COLO668 (cell line): Measurements from ENCODE around the gene NPEPL1.

ENCODE experiments used
- DNase-seq: peaks from one replicate; lab custom pipeline; 2025; ENCODE audit not compliant: unreplicated experiment; lab: John Stamatoyannopoulos, UW

The NPEPL1 gene

GRCh38 chr20:58700121-58700821 is 7.7 kb downstream of the NPEPL1 start:
- no peak for DNase-seq

- no peak for DNase-seq
Observed at GRCh38 chr20:58700823-58701222, 8.2 kb downstream of the NPEPL1 start.

- DNase-seq = no peak
Observed at GRCh38 chr20:58701431-58702160, 9.0 kb downstream of the NPEPL1 start.

GRCh38 chr20:58702161-58702510 is 9.5 kb downstream of the NPEPL1 start:
- DNase-seq = no peak

GRCh38 chr20:58702859-58703648 is 10.5 kb downstream of the NPEPL1 start:
- no peak for DNase-seq

- DNase-seq = no peak
Observed at GRCh38 chr20:58703765-58704371, 11.3 kb downstream of the NPEPL1 start.

GRCh38 chr20:58705208-58705926 is 12.8 kb downstream of the NPEPL1 start:
- DNase-seq = no peak

- DNase-seq = no peak
Observed at GRCh38 chr20:58706150-58706892, 13.7 kb downstream of the NPEPL1 start.

- DNase-seq = no peak
Observed at GRCh38 chr20:58706975-58707681, 14.5 kb downstream of the NPEPL1 start.

- no peak for DNase-seq
Observed at GRCh38 chr20:58707770-58708169, 15.2 kb downstream of the NPEPL1 start.

- DNase-seq = no peak
Observed at GRCh38 chr20:58708246-58708931, 15.8 kb downstream of the NPEPL1 start.

- DNase-seq = no peak
Observed at GRCh38 chr20:58709013-58709702, 16.6 kb downstream of the NPEPL1 start.

GRCh38 chr20:58709703-58710039 is 17.1 kb downstream of the NPEPL1 start:
- DNase-seq = no peak

- DNase-seq = no peak
Observed at GRCh38 chr20:58710481-58711265, 18.1 kb downstream of the NPEPL1 start.

- DNase-seq = no peak
Observed at GRCh38 chr20:58711266-58712051, 18.9 kb downstream of the NPEPL1 start.

GRCh38 chr20:58712151-58712791 is 19.7 kb downstream of the NPEPL1 start:
- no peak for DNase-seq
